H1 (cell line): Measurements from ENCODE around the gene GRIA4. TPM values are rescaled to one million over a fixed set of nuclear protein-coding genes. Genes with fewer than 3 reads are reported as not detected.

ENCODE experiments used
- CTCF ChIA-PET: fragments of 300-600 bp; sonication (Branson Sonifier 250); formaldehyde crosslinking; loops from one replicate; lab custom pipeline; 2021; ENCODE audit not compliant: partially characterized antibody; lab: Charles Lee
- POLR2A ChIA-PET: fragments of 300-600 bp; sonication (Branson Sonifier 250); formaldehyde crosslinking; loops from one replicate; lab custom pipeline; 2021; ENCODE audit warnings: inconsistent platforms; ENCODE audit not compliant: partially characterized antibody; lab: Charles Lee
- DNase-seq, 2 experiments: peaks; one replicate each; pipeline versions ENCODE4 v3.0.0 to v3.0.0-alpha.2; 2010 to 2022; ENCODE audit warnings: low spot score in 2 of 2, low read depth in 1 of 2, mixed read lengths in 1 of 2
- FAIRE-seq: peaks from 2 replicates; lab custom pipeline; 2011; peaks lifted over from hg19 to GRCh38; lab: Jason Lieb, UNC
- H2AFZ ChIP-seq: 2 replicates; pipeline ENCODE4 v1.8.1; 2012; ENCODE audit warnings: low read length, inconsistent platforms
- H2AK5ac ChIP-seq: 2 replicates; pipeline ENCODE4 v1.6.1; 2013; ENCODE audit warnings: low read depth, low read length
- H2BK120ac ChIP-seq: replicated peaks from 2 replicates; pipeline ENCODE3; 2013; ENCODE audit warnings: low read depth, low read length, inconsistent platforms
- H2BK12ac ChIP-seq: 2 replicates; pipeline ENCODE4 v1.6.1; 2013; ENCODE audit warnings: low read depth, low read length
- H2BK15ac ChIP-seq: 2 replicates; pipeline ENCODE4 v1.6.1; 2013; ENCODE audit warnings: low read length
- H2BK20ac ChIP-seq: 2 replicates; pipeline ENCODE4 v1.6.1; 2013; ENCODE audit warnings: low read length
- H2BK5ac ChIP-seq: 2 replicates; pipeline ENCODE4 v1.6.1; 2013; ENCODE audit warnings: low read depth, low read length
- H3K14ac ChIP-seq: 2 replicates; pipeline ENCODE4 v1.6.1; 2013; ENCODE audit warnings: inconsistent platforms; ENCODE audit not compliant: insufficient read length
- H3K18ac ChIP-seq: 2 replicates; pipeline ENCODE4 v1.6.1; 2013; ENCODE audit warnings: low read length; ENCODE audit errors: extremely low read depth
- H3K23ac ChIP-seq: 2 replicates; pipeline ENCODE4 v1.6.1; 2013; ENCODE audit warnings: inconsistent platforms; ENCODE audit not compliant: insufficient read length
- H3K23me2 ChIP-seq: 2 replicates; pipeline ENCODE4 v1.6.1; 2013; ENCODE audit warnings: low read depth, low read length
- H3K27ac ChIP-seq: 2 replicates; pipeline ENCODE4 v1.6.1; 2011; ENCODE audit warnings: low read depth, low read length, inconsistent platforms
- H3K27me3 ChIP-seq, 4 experiments: replicated peaks in 1 of 4; 1 replicate in 1 of 4; 2 replicates in 3 of 4; pipeline versions ENCODE4 v1.6.1 to v1.8.1; 2011 to 2013; ENCODE audit warnings: low read length in 3 of 4, mild to moderate bottlenecking in 3 of 4, inconsistent platforms in 2 of 4, mixed read lengths in 2 of 4, moderate library complexity in 1 of 4; ENCODE audit not compliant: control insufficient read depth in 3 of 4, insufficient read depth in 3 of 4; ENCODE audit errors: extremely low read depth in 1 of 4
- H3K36me3 ChIP-seq, 4 experiments: 2 replicates each; pipeline versions ENCODE4 v1.6.1 to v1.8.1; 2011 to 2013; ENCODE audit warnings: mild to moderate bottlenecking in 4 of 4, low read length in 3 of 4, moderate library complexity in 2 of 4, control low read depth in 1 of 4, inconsistent platforms in 1 of 4; ENCODE audit not compliant: insufficient read depth in 4 of 4, control insufficient read depth in 2 of 4
- H3K4ac ChIP-seq: replicated peaks from 2 replicates; pipeline ENCODE3; 2013; ENCODE audit warnings: low read length, low read depth, mixed read lengths, inconsistent platforms; ENCODE audit not compliant: insufficient read length
- H3K4me1 ChIP-seq, 4 experiments: replicated peaks in 1 of 4; 1 replicate in 1 of 4; 2 replicates in 3 of 4; pipeline versions ENCODE4 v1.6.1 to v1.8.1; 2011 to 2013; ENCODE audit warnings: low read length in 3 of 4, inconsistent platforms in 2 of 4, mixed read lengths in 1 of 4; ENCODE audit not compliant: insufficient read depth in 4 of 4, control insufficient read depth in 3 of 4
- H3K4me2 ChIP-seq, 2 experiments: 2 replicates each; pipeline versions ENCODE4 v1.6.1 to v1.8.1; 2011 to 2013; ENCODE audit warnings: low read depth in 2 of 2, low read length in 2 of 2, control low read depth in 1 of 2, inconsistent platforms in 1 of 2, mild to moderate bottlenecking in 1 of 2; ENCODE audit not compliant: insufficient read depth in 1 of 2
- H3K4me3 ChIP-seq, 4 experiments: fragments of 200-600, 300-600 bp in 1 of 4; sonication (generic), shearing (Covaris generic), sonication (Bioruptor Twin) in 1 of 4; 2 replicates each; pipeline versions ENCODE4 v1.5.1 to v1.8.1; 2011 to 2016; ENCODE audit warnings: low read length in 4 of 4, low read depth in 3 of 4, control low read depth in 2 of 4, inconsistent platforms in 2 of 4, mild to moderate bottlenecking in 2 of 4, mixed read lengths in 1 of 4, moderate library complexity in 1 of 4; ENCODE audit not compliant: insufficient read depth in 2 of 4; ENCODE audit errors: extremely low read depth in 1 of 4
- H3K56ac ChIP-seq: replicated peaks from 2 replicates; pipeline ENCODE3; 2013; ENCODE audit warnings: low read depth, mild to moderate bottlenecking, mixed read lengths, low read length, inconsistent platforms; ENCODE audit not compliant: insufficient read length
- H3K79me1 ChIP-seq: 2 replicates; pipeline ENCODE4 v1.6.1; 2013; ENCODE audit warnings: low read depth, low read length, control low read depth
- H3K79me2 ChIP-seq, 2 experiments: 2 replicates each; pipeline versions ENCODE4 v1.6.1 to v1.8.1; 2012 to 2013; ENCODE audit warnings: low read length in 2 of 2, mild to moderate bottlenecking in 2 of 2, inconsistent platforms in 1 of 2; ENCODE audit not compliant: insufficient read depth in 2 of 2, control insufficient read depth in 1 of 2
- H3K9ac ChIP-seq, 4 experiments: replicated peaks in 1 of 4; 1 replicate in 1 of 4; 2 replicates in 3 of 4; pipeline versions ENCODE4 v1.6.1 to v1.8.1; 2011 to 2013; ENCODE audit warnings: low read depth in 3 of 4, low read length in 3 of 4, control low read depth in 2 of 4, mild to moderate bottlenecking in 2 of 4, moderate library complexity in 2 of 4, inconsistent platforms in 1 of 4; ENCODE audit errors: extremely low read depth in 1 of 4
- H3K9me3 ChIP-seq, 2 experiments: 2 replicates each; pipeline versions ENCODE4 v1.6.1 to v1.8.1; 2012 to 2013; ENCODE audit warnings: mild to moderate bottlenecking in 2 of 2, moderate library complexity in 2 of 2, control low read depth in 1 of 2, inconsistent platforms in 1 of 2, low read depth in 1 of 2, low read length in 1 of 2, mixed read lengths in 1 of 2; ENCODE audit not compliant: insufficient read depth in 2 of 2
- H4K20me1 ChIP-seq, 2 experiments: replicated peaks in 1 of 2; 2 replicates each; pipeline versions ENCODE3 to v1.8.1; 2011 to 2013; ENCODE audit warnings: inconsistent platforms in 2 of 2, low read length in 2 of 2, mild to moderate bottlenecking in 1 of 2; ENCODE audit not compliant: insufficient read depth in 2 of 2, control insufficient read depth in 1 of 2
- H4K5ac ChIP-seq: 2 replicates; pipeline ENCODE4 v1.6.1; 2013; ENCODE audit warnings: low read length, low read depth, mixed read lengths, inconsistent platforms; ENCODE audit not compliant: insufficient read length
- H4K8ac ChIP-seq: 2 replicates; pipeline ENCODE4 v1.8.0; 2013; ENCODE audit warnings: mild to moderate bottlenecking, moderate library complexity, low read length, inconsistent platforms; ENCODE audit not compliant: insufficient read depth; ENCODE audit errors: extremely low read depth
- H4K91ac ChIP-seq: replicated peaks from 2 replicates; pipeline ENCODE3; 2013; ENCODE audit warnings: low read length, mixed read lengths, inconsistent platforms; ENCODE audit not compliant: insufficient read length
- BACH1 ChIP-seq: IDR thresholded peaks from 2 replicates; pipeline ENCODE4 v1.6.1; 2012; ENCODE audit warnings: low read length, improper control_type of control experiment
- BCL11A ChIP-seq, 2 experiments: IDR thresholded peaks; one replicate each; pipeline ENCODE4 v1.6.1; 2011; ENCODE audit warnings: low read depth in 2 of 2, low read length in 2 of 2, mild to moderate bottlenecking in 2 of 2
- BRCA1 ChIP-seq: IDR thresholded peaks from 2 replicates; pipeline ENCODE4 v1.6.1; 2012; ENCODE audit warnings: low read depth, low read length, improper control_type of control experiment
- GTF2F1 ChIP-seq: IDR thresholded peaks from 2 replicates; pipeline ENCODE4 v1.6.1; 2012; ENCODE audit warnings: low read depth, low read length, improper control_type of control experiment, borderline replicate concordance
- HDAC6 ChIP-seq: IDR thresholded peaks from one replicate; pipeline ENCODE4 v1.7.1; 2012; ENCODE audit warnings: low read depth, mild to moderate bottlenecking, inconsistent platforms, low read length, moderate library complexity
- MAFK ChIP-seq: IDR thresholded peaks from 2 replicates; pipeline ENCODE4 v1.6.1; 2012; ENCODE audit warnings: low read depth, mild to moderate bottlenecking, improper control_type of control experiment, low read length
- NANOG ChIP-seq: IDR thresholded peaks from 2 replicates; pipeline ENCODE4 v1.6.1; 2011; ENCODE audit warnings: low read length, low read depth, mild to moderate bottlenecking, inconsistent platforms; ENCODE audit not compliant: insufficient read depth, poor library complexity, severe bottlenecking
- POLR2A ChIP-seq, 2 experiments: IDR thresholded peaks; 1 replicate in 1 of 2; 2 replicates in 1 of 2; pipeline ENCODE4 v1.6.1; 2011; ENCODE audit warnings: low read depth in 2 of 2, low read length in 2 of 2, mild to moderate bottlenecking in 2 of 2; ENCODE audit errors: control extremely low read depth in 1 of 2
- RAD21 ChIP-seq, 2 experiments: IDR thresholded peaks in 1 of 2; conservative IDR thresholded peaks in 1 of 2; 2 replicates each; pipeline ENCODE4 v1.6.1; 2011; ENCODE audit warnings: low read depth in 2 of 2, low read length in 2 of 2, improper control_type of control experiment in 1 of 2, inconsistent platforms in 1 of 2, mild to moderate bottlenecking in 1 of 2, moderate library complexity in 1 of 2
- RBBP5 ChIP-seq: IDR thresholded peaks from 2 replicates; pipeline ENCODE4 v1.7.1; 2012; ENCODE audit warnings: low read depth, mild to moderate bottlenecking, inconsistent platforms, low read length, moderate library complexity, borderline replicate concordance
- SIX5 ChIP-seq: IDR thresholded peaks from 2 replicates; pipeline ENCODE4 v1.6.1; 2011; ENCODE audit warnings: mild to moderate bottlenecking, low read depth, low read length
- SP1 ChIP-seq: IDR thresholded peaks from 2 replicates; pipeline ENCODE4 v1.6.1; 2011; ENCODE audit warnings: low read depth, low read length
- SP2 ChIP-seq: IDR thresholded peaks from 2 replicates; pipeline ENCODE4 v1.6.1; 2012; ENCODE audit warnings: mild to moderate bottlenecking, low read length, inconsistent platforms
- TEAD4 ChIP-seq: IDR thresholded peaks from 2 replicates; pipeline ENCODE4 v1.6.1; 2012; ENCODE audit warnings: low read depth, low read length, inconsistent platforms, mixed read lengths
- WGBS, 2 experiments: shearing (Covaris generic) in 1 of 2; methylation state at CpG; one replicate each; pipeline versions ENCODE4 v1.1.6 to v1.1.7; 2013 to 2015; ENCODE audit warnings: low lambda C conversion rate in 2 of 2, mixed read lengths in 2 of 2, inconsistent platforms in 1 of 2, low coverage in 1 of 2, missing lambda C conversion rate in 1 of 2; ENCODE audit not compliant: insufficient replicate concordance in 2 of 2, insufficient coverage in 1 of 2, insufficient read length in 1 of 2; ENCODE audit errors: extremely low coverage in 1 of 2, missing lambda C conversion rate in 1 of 2; 5-methylcytosine and 5-hydroxymethylcytosine counted together
- polyA plus RNA-seq, 7 experiments: library from polyadenylated mRNA; depleted of rRNA in 3 of 7; stranded (reverse) in 5 of 7; unstranded in 2 of 7; fragments of >200 nt in 5 of 7; fragments of 200-250 nt in 2 of 7; gene quantifications; 1 replicate in 5 of 7; 2 replicates in 1 of 7; 4 replicates in 1 of 7; pipeline versions ENCODE4 v1.2.1 to v1.2.3, GENCODE V29; 2011 to 2013; ENCODE audit warnings: missing spikeins in 2 of 7, mixed read lengths in 2 of 7
- total RNA-seq: library from RNA; stranded (reverse); fragmentation: NEBNext Ultra II Directional; extraction: Animal tissue kit (Norgen Biotek cat#: 25700); gene quantifications from 2 replicates; pipeline ENCODE4 v1.2.1, GENCODE V29; 2021

GRIA4 gene
- total and polyA plus RNA-seq, 2 of the 8 experiments (the other 6 are each of a cell fraction or from before 2014, with no cell fraction given): 12.5 to 21.8 TPM

- Histone ChIP-seq H3K14ac (no peak overlapping the region), H2BK15ac (no peak overlapping the region), H3K4ac (no peak overlapping the region), H2AFZ (no peak overlapping the region), H3K27me3 (no peaks in the 10 kb centered on the region), H3K18ac (no peak overlapping the region), H3K4me1 (no peaks in the 10 kb centered on the region; a peak in 1 of 7 replicates), H4K91ac (no peak overlapping the region), H3K27ac (no peak overlapping the region), H3K79me2 (no peaks in the 10 kb centered on the region), H3K23ac (no peak overlapping the region), H2BK120ac (no peak overlapping the region), H3K4me2 (no peak overlapping the region), H3K9ac (no peak overlapping the region), H3K79me1 (no peaks in the 10 kb centered on the region), H3K56ac (no peak overlapping the region), H2BK20ac (no peak overlapping the region), H4K8ac (no peak overlapping the region), H3K36me3 (no peaks in the 10 kb centered on the region), H3K23me2 (no peaks in the 10 kb centered on the region), H2BK5ac (no peak overlapping the region), H4K5ac (no peak overlapping the region), H4K20me1 (no peaks in the 10 kb centered on the region), H2BK12ac (no peak overlapping the region), H3K9me3 (no peaks in the 10 kb centered on the region), H3K4me3 (no peak overlapping the region), H2AK5ac (no peak overlapping the region)
- FAIRE-seq: no peak
- WGBS, 2 experiments: 88% methylated on average over 3 of the region's 3 CpGs; no CpG with 5 or more reads in 1 of the 2 experiments
- DNase-seq: no peak
- ChIA-PET POLR2A (no interaction called here), CTCF (no interaction called here)
- TF ChIP-seq TEAD4 (no peak), MAFK (no peak), POLR2A (IDR thresholded peaks at IDR 0.05; ENCODE audit: control extremely low read depth in 1 of 2, low read depth in 2 of 2, low read length in 2 of 2) (no peak), BRCA1 (no peak), RBBP5 (no peak), SP1 (no peak), SIX5 (no peak), HDAC6 (no peak), RAD21 (IDR thresholded peaks at IDR 0.05 in 1 of 2, conservative IDR thresholded peaks at IDR 0.05 in 1 of 2; ENCODE audit: low read depth in 2 of 2, low read length in 2 of 2) (no peak), SP2 (no peak), BACH1 (no peak), BCL11A (IDR thresholded peaks at IDR 0.05; ENCODE audit: low read depth in 2 of 2, low read length in 2 of 2) (no peak), NANOG (no peak), GTF2F1 (no peak)
These were observed 319.4 kb downstream of the GRIA4 start for GRCh38 chr11:105929084-105929955.
